ENCODE results near the gene ZNF74.

ZNF74 gene

GRCh38 chr22:20433191-20433590 lies 39.2 kb downstream of the ZNF74 start:
- DNase-seq (ENCODE audit: low read depth in 2 of 2) = no peak

DNA sequence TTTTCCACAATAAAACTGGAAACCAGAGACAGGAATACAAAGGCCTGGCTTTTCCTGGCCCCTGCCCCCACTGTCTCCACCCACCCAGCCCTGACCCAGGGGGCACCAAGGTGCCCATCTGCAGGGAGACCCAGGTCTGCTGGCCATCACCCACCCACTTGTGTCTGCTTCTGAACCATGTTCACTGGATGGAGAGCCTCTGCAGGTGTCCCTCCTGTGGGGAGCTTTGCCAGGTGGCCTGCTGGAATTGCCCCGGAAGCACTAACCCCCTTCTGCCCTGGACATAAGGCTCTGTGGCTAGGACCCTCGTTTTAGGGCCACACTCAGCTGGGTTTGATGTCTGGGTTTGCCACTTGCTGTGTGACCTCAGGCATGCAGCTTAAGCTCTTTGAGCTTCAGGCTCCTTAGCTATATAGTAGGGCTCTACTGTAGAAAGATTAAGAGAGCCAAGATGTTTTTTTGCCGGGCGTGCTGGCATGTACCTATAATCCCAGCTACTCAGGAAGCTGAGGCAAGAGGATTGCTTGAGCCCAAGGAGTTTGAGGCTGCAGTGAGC lies 39.8 kb downstream of the ZNF74 start:
- DNase-seq (ENCODE audit: low read depth in 2 of 2) = no peak

DNA sequence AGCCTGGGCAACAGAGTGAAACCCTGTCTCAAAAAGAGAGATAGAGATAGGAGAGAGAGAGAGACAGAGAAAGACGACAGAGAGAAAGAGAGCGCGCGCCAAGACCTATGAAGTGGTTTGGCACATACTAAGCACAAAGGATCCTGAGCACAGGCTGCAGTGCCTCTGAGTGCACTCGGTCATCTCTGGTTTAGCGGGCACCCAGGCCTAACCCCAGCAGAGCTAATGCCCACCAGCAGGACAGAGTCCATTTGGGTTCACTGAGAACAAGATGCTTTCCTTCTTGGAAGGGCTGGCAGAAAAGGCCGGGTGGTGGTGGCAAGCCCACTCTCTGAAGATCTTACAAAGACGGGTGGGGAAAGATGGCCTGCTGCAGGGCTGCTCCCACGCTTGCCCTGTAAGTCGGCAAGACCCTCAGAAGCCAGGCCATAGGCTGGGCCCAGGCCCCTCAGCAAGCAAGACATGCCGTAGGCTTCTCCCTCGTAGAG lies 40.4 kb downstream of the ZNF74 start:
- no peak for DNase-seq (ENCODE audit: low read depth in 2 of 2)

DNA sequence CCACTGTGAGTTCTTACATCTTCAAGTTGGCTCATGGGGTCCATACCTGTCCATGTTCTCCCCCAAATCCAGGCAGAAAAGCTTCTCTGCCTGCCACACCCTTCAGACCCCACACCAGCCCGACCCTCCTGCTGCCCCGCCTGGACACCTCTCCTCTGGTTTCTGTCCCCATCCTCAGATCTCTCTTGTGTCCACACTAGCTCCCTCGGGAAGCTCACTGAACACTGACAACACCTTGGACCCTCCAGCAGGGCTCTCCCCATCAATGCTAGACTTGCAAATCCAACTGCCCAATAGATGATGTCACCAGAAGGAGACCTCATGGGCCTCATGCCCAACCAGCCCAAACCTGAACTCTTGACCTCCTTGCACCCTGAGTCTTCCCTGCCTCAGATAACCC lies 40.8 kb downstream of the ZNF74 start:
- no peak for DNase-seq (ENCODE audit: low read depth in 2 of 2)

DNA sequence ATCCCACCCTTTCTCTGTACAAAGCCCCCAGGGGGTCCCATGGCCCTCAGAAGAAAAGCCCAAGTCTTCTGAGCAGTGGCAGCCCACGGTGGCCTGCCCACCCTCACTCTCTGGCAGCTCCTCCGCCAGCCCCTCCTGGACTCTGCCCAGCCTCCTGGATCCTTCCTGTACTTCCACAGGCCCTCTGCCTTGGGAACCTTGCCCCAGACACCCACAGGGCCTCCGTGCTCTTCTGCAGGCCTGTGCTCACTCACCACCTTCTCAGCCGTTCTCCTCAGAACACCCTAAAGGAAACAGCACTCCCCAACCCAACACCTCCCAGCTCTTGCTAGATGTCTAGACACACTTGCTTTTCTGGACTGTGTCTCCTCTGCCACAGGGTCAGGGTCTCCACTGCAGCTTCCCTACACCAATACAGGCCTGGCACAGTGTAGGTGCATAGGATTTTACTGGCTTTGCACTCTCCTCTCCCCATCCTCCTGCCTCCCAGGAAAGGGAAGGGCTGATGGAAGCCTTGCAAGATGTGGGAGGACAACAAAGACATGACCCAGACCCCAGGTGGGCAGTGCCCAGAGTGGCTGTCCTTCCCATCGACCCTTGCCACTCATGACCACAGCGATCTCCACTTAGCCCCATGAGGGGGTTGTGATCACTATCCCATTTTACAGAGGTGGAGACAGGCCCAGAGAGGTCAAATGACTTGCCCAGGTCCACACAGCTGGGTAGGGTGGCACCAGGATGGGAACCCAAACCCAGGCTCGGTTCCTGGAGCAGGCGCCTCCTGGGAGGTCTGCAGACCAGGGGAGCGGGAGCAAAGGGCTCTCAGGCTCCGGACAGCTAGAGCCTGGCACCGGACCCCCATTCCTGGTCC lies 41.7 kb downstream of the ZNF74 start:
- no peak for DNase-seq (ENCODE audit: low read depth in 2 of 2)

DNA sequence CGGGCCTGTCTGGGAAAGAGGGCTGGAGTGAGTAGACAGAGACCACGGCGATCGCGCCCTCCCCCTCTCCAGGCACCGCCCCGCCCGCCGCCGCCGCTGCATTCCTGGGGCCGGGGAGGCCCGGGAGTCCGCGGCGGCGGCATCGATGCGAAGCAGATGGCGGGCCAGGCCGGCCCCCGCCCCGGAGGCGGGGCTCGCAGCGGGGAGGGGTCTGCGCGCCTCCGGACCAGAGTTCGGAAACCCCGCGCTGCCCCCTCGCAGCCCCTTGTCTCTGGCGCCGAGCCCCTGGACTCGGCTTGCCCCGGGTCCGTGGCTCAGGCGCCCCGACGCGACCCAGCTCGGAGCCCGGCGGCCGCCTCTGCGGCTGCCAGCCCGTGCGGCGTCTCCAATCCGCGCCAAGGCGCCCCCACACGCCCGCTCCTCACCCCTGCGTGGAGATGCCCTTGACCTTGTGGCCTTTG lies 42.4 kb downstream of the ZNF74 start:
- DNase-seq (ENCODE audit: low read depth in 2 of 2) = no peak

- DNase-seq (ENCODE audit: low read depth in 2 of 2) = no peak
These were observed 43.0 kb downstream of the ZNF74 start for GRCh38 chr22:20436768-20437612.

DNA sequence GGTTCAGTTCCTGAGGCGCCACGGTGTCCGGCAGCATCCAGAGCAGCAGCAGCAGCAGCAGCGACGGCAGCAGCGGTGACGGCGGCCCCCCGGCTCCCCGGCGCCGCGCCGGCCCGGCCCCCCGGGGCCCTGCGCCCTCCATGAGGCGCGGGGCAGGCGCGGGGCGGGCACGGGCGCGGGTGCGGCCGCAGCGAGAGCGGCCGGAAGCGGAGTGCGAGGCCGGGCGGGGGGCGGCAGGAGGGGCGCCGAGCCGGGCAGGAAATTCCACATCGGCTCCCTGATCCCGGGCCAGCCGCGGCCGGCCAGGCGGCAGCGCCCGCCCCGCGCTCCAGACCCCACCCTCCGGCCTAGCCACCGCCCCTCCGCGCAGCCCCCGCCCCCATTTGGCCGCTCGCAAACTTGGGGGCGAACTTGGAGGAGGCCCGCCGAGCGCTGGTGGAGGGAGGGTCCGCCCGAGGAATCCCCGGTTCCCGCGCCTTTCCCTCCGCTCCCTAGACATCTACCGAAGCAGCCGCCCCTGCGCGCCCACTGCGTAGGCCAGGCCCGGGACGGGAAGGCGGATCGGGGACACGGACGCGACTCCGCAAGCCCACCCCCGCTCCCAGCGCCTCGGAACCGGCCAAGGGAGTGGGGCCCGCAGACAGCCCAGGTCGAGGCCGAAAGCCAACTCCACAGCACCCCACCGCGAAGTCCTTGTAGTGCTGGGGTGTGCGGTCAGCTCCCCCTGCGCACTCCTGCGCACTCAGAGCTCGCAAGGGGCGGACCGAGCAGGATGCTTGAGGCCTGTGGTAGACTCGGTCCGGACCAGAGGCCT lies 43.9 kb downstream of the ZNF74 start, which contains the start of gene SCARF2:
Gene SCARF2, minus strand, starts transcription at position 213 of the 814 bp plus-strand sequence. Its CDS starts 71 bp downstream, at position 142.
- no peak for DNase-seq (ENCODE audit: low read depth in 2 of 2)

DNA sequence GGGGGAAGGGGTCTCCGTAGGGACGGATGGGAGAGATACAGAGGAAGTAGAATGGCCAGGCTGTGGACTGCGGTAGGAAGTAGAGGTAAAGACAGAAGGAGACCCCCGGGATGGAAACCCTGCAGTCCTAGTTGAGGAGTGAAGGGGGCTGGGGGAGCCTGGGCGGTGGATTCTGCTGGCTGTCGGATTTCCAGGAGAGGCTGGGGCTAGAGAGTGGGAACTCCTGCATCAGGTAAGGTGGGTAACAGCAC lies 44.4 kb downstream of the ZNF74 start:
- DNase-seq (ENCODE audit: low read depth in 2 of 2) = no peak

DNA sequence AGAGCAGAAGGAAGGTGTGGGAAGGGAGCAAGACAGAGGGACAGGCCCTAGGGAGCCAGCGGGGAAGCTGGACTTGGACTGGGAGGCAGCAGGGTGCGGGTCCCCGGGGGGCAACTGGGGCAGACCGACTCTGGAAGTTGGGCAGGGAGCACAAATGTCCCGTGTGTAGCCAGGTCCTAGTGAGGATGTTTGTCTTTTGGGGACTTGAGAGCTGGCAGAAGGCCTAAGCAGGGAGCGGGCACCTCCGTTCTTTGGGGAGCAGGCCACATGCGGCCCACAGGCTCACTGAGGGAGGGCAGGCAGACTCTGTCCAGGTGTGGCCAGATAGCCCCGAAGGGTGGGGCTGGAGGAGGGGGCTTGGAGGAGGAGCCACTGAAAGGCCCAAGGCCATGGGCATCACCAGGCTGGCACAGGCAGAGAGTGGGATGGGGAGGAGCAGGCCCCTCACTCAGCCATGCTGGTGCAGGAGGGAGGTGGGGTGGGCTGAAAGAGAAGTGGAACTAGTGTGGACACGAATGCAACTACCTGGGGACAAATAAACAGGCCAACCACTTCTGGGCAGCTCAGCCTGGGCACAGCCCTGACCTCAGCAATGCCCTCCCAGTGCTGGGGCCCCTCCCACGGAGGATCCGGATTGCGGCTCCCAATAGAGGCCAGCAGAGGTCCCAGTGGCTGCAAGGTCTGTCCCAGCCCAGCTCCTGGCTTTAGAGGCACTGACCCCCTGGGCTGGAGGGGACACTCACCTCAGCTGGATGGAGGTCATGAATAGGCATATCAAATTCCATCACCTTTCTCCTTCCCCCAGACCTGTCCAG lies 44.9 kb downstream of the ZNF74 start:
- DNase-seq (ENCODE audit: low read depth in 2 of 2) = no peak

GRCh38 chr22:20439556-20439927 lies 45.6 kb downstream of the ZNF74 start:
- no peak for DNase-seq (ENCODE audit: low read depth in 2 of 2)

DNA sequence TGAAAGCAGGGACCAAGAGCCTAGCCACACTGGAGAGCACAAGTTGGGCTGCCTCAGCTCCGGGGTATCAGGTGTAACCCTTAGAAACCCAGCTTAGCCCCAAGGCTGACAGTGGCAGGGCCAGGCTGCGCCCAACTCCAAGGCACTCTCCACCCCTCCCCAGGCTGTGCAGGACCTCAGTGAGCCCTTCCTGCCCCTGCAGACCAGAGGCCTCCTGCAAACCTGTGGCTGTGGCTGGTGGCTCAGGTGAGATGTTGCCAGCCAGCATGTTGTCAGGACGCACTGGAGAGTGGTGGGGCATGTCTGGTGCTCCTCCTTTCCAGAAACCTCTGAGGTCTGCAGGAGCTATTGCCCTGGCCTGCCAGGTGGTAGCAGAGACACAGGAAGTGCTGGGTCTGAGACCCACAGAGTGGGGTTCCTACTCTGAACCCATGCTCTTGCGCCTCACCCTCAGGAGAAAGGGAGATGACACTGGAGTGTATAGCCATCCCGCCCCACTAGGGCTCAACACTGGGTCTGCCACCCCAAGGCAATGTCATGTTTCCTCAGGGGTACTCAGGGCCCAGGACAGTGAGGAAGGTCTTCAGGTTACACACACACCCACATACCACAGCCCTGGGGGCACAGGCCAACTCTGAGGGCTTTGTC lies 46.1 kb downstream of the ZNF74 start:
- no peak for DNase-seq (ENCODE audit: low read depth in 2 of 2)

DNA sequence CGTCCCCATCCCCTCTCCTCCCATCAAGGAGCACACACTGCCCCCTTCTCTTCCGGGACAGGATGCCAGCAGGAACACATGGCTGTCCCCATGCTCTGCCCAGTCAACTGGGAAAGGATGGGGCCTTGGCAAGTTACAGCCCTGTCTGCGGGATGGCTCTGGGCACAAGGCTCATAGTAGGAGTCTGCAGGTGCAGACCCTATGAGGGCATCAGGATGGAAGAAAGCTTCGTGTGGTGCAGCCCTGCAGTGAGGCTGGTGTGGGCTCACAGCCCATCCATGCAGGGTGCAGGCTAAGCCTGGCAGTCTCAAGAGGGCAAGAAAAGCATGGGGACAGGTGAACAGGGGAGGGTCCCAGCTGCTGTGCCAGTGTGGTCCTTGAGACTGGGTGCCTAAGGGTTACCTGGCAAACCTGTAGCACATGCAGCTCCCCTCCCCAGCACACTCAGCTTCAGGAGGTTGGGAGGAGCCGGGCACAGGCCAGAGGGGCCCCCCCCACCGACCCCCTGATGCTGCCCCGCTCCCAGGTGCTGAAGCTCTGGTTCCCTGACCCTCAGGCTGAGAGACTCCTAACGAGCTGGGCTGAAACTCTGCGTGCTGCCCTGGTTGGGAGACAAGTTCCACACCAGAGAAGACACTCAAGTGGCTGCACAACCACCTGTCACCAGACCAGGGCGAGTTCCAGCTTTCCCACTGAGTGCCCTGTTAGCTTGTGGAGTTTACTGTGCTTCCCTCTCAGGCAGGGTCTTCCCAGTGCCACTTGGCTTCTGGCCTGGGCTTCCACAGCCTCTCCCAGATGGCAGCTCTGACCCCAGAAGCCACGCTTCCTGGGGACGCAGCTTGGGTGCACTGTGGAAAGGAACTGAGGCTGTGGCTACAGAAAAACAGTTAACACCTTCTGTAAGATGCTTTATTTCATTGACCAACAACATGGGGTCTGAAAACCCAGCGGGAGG lies 47.0 kb downstream of the ZNF74 start:
- DNase-seq (ENCODE audit: low read depth in 2 of 2) = no peak

GRCh38 chr22:20441631-20442484 lies 47.9 kb downstream of the ZNF74 start:
- DNase-seq (ENCODE audit: low read depth in 2 of 2) = no peak

DNA sequence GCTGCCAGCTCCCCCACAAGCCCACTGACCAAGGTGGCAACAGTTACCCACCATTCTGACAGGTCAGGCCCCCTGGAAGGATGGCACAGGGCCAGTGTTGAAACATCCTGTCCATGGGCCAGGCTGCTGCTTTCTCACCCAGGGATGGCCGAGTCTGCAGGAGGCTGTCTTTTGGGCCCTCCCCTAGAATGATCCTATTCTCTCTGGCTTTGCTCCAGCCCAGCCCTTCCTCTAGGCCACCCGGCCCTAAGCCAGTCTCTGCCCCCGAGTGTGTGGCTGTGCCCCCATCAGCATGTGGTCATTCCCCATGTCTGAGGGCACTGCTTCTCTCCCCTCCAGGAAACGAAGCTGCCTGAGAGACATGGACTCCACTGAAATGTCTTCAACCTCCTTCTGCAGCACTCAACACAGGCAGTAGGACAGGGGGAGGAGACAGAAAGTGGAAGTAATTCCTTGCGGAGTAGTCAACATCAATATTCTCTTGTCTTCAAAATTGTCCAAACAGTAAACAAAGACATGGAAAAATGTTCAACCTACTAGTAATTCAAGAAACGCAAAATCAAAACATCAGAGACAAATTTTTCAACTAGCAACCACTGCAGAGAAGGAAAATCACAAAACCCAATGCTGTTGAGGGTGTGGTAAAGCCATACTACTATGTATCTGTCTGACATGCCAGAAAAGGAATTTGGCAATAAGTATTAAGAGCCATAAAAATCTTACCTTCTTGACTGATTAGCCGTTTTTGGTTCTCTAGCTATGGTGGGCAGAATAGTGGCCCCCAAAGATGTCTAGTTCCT lies 48.7 kb downstream of the ZNF74 start:
- DNase-seq (ENCODE audit: low read depth in 2 of 2) = no peak

- no peak for DNase-seq (ENCODE audit: low read depth in 2 of 2)
These were observed 50.4 kb downstream of the ZNF74 start for GRCh38 chr22:20444325-20444724.

GRCh38 chr22:20446383-20446970 lies 52.5 kb downstream of the ZNF74 start:
- no peak for DNase-seq (ENCODE audit: low read depth in 2 of 2)
